ENCODE results near the gene TCF23. TPM values are rescaled to one million over a fixed set of nuclear protein-coding genes. Genes with fewer than 3 reads are reported as not detected.

The TCF23 gene
- total RNA-seq, 1 donor from 2014 or later, result not detected

- TF ChIP-seq CTCF (conservative IDR thresholded peaks at IDR 0.05), result no peak
- no peak overlapping the region for H3K27ac Mint-ChIP-seq (ENCODE audit: unreplicated experiment)
- H3K4me1 Mint-ChIP-seq, result no peaks in the 10 kb centered on the region
- peaks cover 5% of the 10 kb centered on the region for H3K9me3 Mint-ChIP-seq
- H3K4me3 Mint-ChIP-seq, result no peak overlapping the region
- H3K27me3 Mint-ChIP-seq (ENCODE audit: low read depth), result peaks cover 22% of the 10 kb centered on the region
- DNase-seq (ENCODE audit: low read depth, low spot score), result no peak
- H3K36me3 Mint-ChIP-seq (ENCODE audit: low read depth), result no peaks in the 10 kb centered on the region
Measured at GRCh38 chr2:27145682-27146081, 3.1 kb upstream of the TCF23 start.

GRCh38 chr2:27147935-27148334 is 869 bp upstream of the TCF23 start:
- no peak for DNase-seq (ENCODE audit: low read depth, low spot score)
- peaks cover 3% of the 10 kb centered on the region for H3K9me3 Mint-ChIP-seq
- no peaks in the 10 kb centered on the region for H3K36me3 Mint-ChIP-seq (ENCODE audit: low read depth)
- peaks cover 18% of the 10 kb centered on the region for H3K27me3 Mint-ChIP-seq (ENCODE audit: low read depth)
- no peak for TF ChIP-seq CTCF (conservative IDR thresholded peaks at IDR 0.05)
- no peaks in the 10 kb centered on the region for H3K4me1 Mint-ChIP-seq
- H3K27ac Mint-ChIP-seq (ENCODE audit: unreplicated experiment), result no peak overlapping the region
- no peak overlapping the region for H3K4me3 Mint-ChIP-seq

GRCh38 chr2:27149570-27150405 is 984 bp downstream of the TCF23 start:
- Mint-ChIP-seq H3K9me3 (no peaks in the 10 kb centered on the region), H3K27ac (ENCODE audit: unreplicated experiment) (no peak overlapping the region), H3K4me1 (no peaks in the 10 kb centered on the region), H3K4me3 (no peak overlapping the region), H3K27me3 (ENCODE audit: low read depth) (peaks cover 2% of the 10 kb centered on the region), H3K36me3 (ENCODE audit: low read depth) (no peaks in the 10 kb centered on the region)
- DNase-seq (ENCODE audit: low read depth, low spot score), result no peak
- TF ChIP-seq CTCF (conservative IDR thresholded peaks at IDR 0.05), result no peak

GRCh38 chr2:27150639-27151230 is 1.9 kb downstream of the TCF23 start:
- TF ChIP-seq CTCF (conservative IDR thresholded peaks at IDR 0.05), result no peak
- H3K9me3 Mint-ChIP-seq, result no peaks in the 10 kb centered on the region
- no peaks in the 10 kb centered on the region for H3K27me3 Mint-ChIP-seq (ENCODE audit: low read depth)
- H3K36me3 Mint-ChIP-seq (ENCODE audit: low read depth), result no peaks in the 10 kb centered on the region
- DNase-seq (ENCODE audit: low read depth, low spot score), result no peak
- no peak overlapping the region for H3K4me3 Mint-ChIP-seq
- H3K27ac Mint-ChIP-seq (ENCODE audit: unreplicated experiment), result no peak overlapping the region
- H3K4me1 Mint-ChIP-seq, result no peaks in the 10 kb centered on the region

GRCh38 chr2:27152102-27152795 is 3.4 kb downstream of the TCF23 start:
- Mint-ChIP-seq H3K9me3 (no peaks in the 10 kb centered on the region), H3K4me1 (no peaks in the 10 kb centered on the region), H3K27me3 (ENCODE audit: low read depth) (no peaks in the 10 kb centered on the region), H3K27ac (ENCODE audit: unreplicated experiment) (peak overlapping the region; percentile 19), H3K36me3 (ENCODE audit: low read depth) (no peaks in the 10 kb centered on the region), H3K4me3 (no peak overlapping the region)
- TF ChIP-seq CTCF (conservative IDR thresholded peaks at IDR 0.05), result no peak
- no peak for DNase-seq (ENCODE audit: low read depth, low spot score)

Measured in neural crest cell (in vitro differentiated cells).